Colon (tissue), 2 donors: ENCODE measurements around the gene MAEL.
"Not testable (repeated sequence)": the region's sequence is repeated elsewhere in the genome, so short reads cannot be mapped to it uniquely, and the experiment has no call there.

ENCODE experiments used
- FAIRE-seq: peaks from 2 replicates; lab custom pipeline; 2012; peaks lifted over from hg19 to GRCh38; lab: Jason Lieb, UNC
- donor health status: control.
- donor health status: control.

The MAEL gene

GRCh38 chr1:166978821-166979220 is 10.3 kb upstream of the MAEL start:
- no peak for FAIRE-seq

- FAIRE-seq, result no peak
Measured at GRCh38 chr1:166980383-166980782, 8.7 kb upstream of the MAEL start.

GRCh38 chr1:166980818-166981217 is 8.3 kb upstream of the MAEL start:
- FAIRE-seq, result no peak

- FAIRE-seq, result no peak
Measured at GRCh38 chr1:166981589-166981988, 7.5 kb upstream of the MAEL start.

GRCh38 chr1:166999075-166999474 is 10.0 kb downstream of the MAEL start:
- FAIRE-seq, result no peak

DNA sequence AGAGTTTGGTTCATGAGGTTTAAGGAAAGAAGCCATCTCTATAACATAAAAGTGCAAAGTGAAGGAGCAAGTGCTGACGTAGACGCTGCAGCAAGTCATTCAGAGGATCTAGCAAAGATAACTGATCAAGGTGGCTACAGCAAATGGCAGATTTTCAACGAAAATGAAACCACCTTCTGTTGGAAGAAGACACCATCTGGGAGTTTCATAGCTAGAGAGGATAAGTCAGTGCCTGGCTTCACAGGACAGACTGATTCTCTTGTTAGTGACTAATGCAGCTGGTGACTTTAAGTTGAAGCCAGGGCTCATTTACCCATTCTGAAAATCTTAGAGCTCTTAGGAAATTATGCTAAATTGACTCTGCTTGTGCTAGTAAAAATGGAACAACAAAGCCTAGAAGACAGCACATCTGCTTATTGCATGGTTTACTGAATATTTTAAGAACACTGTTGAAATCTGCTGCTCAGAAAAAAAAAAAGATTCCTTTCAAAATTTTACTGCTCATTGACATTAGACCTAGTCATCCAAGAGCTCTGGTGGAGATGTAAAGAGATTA is 10.5 kb downstream of the MAEL start:
- FAIRE-seq, result no peak

- no peak for FAIRE-seq
Measured at GRCh38 chr1:167000546-167000945, 11.5 kb downstream of the MAEL start.

DNA sequence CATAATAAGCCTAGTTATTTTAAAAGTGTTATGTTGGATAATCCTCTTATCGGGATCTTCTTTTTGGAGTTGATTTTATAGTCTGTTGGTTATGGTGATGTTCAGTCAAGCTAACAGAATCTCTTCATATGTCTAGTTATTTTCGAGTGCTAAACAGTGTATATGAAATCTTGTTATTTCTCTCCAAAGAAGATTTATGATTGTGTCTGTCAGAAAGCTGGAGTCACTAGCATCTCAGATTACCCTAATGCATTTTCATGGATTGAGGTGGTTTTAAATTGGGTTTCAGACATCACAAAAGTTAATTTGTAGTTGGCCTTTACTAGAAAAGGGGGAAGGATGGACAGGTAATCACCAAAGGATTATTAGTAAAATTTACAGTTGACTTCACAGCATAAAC is 13.3 kb downstream of the MAEL start:
- no peak for FAIRE-seq

DNA sequence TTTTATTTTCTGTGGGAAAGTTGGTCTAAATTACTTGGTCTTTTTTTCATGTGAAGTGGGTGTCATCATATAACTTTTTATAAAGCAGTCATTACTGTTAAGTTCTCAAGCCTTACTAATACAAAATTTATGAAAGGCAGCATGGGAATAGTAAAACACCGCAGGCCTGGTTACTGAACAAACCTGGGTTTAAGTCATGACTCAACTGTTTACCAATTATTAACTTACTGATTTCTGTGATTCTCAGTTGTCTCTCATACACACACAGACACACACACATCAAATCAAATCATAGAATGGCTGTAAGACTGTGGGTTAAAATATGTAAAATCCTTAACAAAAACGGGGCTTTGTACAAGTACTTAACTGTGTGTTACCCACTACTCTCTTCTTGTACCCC is 14.6 kb downstream of the MAEL start:
- no peak for FAIRE-seq

DNA sequence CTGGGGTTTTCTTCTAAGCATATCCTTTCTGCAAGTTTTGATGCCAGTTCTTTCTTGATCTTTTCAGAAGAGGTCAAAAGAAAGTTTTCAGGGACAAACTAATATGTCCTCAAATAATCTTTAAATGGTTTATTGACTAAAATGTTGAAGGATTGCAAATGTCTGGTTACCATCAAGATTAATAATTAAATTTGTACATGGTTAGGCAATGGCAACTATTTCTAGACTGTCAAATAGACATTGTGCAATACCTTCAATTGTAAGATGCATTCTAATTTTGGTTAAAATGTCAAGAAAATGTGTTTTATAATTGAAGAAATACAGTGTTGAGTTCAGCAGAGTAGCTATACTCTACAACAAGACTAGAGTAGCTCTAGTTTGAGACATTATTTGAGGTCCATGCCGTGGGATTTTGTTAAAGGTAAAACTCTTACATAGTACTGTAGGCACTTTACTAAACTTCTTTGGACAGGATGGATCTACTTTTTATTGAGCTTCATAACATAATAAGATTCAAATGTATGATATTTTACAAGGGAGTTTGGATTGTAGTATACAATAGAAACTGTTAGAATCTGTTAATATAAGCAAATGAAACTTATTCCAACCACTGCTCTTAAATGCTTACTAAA is 22.6 kb downstream of the MAEL start:
- no peak for FAIRE-seq

DNA sequence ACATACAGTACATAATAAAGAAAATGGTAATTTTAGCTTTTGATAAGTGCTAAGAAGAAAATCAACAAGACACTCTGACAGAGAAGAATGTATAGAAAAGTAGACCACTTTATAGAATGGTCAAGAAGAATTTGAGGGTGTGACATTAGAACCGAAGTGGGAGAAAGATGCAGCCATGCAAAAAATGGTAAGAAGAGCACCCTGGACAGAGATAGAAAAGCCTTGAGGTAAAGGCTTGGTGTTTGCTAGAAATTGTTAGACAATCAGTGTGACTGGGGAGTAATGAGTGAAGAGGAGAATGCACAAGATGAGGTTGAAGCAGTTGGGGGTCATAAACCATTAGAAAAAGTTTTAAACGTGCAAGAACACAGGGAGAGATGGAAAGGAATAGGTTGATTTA is 23.5 kb downstream of the MAEL start:
- FAIRE-seq, result no peak

- no peak for FAIRE-seq
Measured at GRCh38 chr1:167013108-167013929, 24.2 kb downstream of the MAEL start.

DNA sequence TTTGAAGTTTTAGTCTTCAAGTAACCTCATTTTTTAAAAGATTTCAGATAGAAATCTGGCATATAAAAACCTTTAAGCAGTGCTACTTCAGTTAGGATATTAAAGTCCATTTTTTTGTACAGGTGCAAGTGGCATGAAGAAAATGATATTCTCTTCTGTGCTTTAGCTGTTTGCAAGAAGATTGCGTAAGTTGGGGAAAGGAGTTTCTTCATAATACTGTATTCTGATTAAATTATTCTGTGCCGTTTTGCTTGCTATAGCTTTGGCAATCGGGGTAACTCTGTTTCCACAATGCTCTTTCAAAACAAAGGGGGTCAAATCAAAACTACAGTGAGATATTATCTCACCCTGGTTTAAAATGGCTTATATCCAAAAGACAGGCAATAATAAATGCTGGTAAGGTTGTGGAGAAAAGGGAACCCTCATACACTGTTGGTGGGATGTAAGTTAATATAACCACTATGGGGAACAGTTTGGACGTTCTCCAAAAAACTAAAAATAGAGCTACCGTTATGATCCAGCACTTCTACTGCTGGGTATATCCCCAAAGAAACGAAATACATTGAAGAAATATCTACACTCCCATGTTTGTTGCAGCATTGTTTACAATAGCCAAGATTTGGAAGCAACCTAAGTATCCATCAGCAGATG is 27.1 kb downstream of the MAEL start:
- FAIRE-seq, result no peak

GRCh38 chr1:167022384-167022783 is 33.3 kb downstream of the MAEL start:
- no peak for FAIRE-seq

DNA sequence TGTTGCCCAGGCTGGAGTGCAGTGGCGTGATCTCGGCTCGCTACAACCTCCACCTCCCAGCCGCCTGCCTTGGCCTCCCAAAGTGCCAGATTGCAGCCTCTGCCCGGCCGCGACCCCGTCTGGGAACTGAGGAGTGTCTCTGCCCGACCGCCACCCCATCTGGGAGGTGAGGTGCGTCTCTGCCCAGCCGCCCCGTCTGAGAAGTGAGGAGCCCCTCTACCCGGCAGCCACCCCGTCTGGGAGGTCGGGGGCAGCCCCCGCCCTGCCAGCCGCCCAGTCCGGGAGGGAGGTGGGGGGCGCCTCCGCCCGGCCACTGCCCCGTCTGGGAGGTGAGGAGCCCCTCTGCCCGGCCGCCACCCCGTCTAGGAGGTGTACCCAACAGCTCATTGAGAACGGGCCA is 40.5 kb downstream of the MAEL start:
- not testable (repeated sequence) for FAIRE-seq

DNA sequence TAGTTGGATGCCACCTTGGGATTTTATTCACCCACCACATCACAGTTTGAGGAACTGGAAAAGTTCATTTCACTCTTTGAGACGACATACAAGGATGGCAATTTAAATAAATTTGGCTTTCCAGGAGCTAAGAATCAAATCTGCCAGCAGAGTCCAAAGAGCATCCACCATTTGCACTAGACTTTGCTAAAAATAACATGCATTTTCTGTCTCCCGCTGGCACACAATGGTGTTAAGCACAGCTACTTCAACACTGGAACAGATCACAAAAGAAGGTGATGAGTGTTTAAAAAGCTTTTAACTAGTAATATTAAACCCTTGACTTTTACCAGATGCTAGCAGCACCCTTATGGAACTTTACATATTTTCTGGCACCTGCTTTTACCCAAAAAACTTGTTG is 44.6 kb downstream of the MAEL start:
- FAIRE-seq, result no peak

GRCh38 chr1:167043752-167044488 is 54.8 kb downstream of the MAEL start:
- FAIRE-seq, result no peak

- FAIRE-seq, result no peak
Measured at GRCh38 chr1:167051907-167052306, 62.8 kb downstream of the MAEL start.

DNA sequence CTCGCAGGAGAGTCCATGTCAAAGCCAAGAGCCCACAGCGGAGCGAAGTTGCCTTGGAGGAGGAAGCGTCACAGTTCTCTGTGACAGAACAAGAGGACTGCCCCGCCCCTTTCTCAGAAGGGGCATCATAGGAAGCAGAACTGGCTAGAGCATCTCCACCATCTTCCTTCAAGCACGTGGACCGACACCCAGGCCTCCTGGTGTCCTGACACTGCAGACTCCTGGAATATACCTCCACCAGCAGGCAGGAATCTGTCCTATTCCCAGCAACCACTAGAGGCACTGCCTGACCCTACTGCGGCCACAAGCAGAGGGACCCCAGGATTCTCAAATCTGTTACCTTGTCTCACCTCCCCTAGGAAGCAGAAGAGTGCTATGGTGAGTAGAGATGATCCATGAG is 63.3 kb downstream of the MAEL start:
- FAIRE-seq, result no peak

DNA sequence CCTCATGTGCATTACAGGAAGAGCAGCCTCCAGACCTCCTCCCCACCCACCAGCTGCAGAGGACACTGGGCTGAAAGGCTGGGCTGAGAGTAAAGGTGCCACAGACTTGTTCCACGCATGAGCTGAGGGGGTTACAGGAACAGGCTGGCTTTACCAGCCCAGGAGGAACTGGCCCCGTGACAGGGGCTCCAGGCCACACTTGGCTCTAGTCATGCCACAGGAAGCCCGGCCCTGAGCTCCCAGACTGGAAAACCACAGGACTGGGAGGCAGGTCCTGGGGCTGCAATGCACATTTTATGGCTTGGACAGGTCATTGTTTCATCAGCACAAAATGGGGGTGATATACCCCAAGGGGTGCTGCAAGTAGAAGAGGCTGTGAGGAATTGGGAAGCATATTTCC is 65.5 kb downstream of the MAEL start:
- no peak for FAIRE-seq

GRCh38 chr1:167054946-167055630 is 66.0 kb downstream of the MAEL start:
- FAIRE-seq, result no peak
